Right ventricle myocardium superior (tissue), 1 donor: Measurements from ENCODE around the gene CCS. TPM values are rescaled to one million over a fixed set of nuclear protein-coding genes. Genes with fewer than 3 reads are reported as not detected.
"Not testable (repeated sequence)": the region's sequence is repeated elsewhere in the genome, so short reads cannot be mapped to it uniquely, and the experiment has no call there.

Experiments
- ATAC-seq: fragments of 200-7000 bp; cut with Tn5 transposase; one replicate; pipeline ENCODE4 v1.9.1; 2020; ENCODE audit warnings: mild to moderate bottlenecking; ENCODE audit not compliant: poor library complexity
- DNase-seq: peaks from one replicate; pipeline ENCODE4 v3.0.0-alpha.2; 2020
- intact Hi-C: fragments of 100-400 bp; cut with DNase I; formaldehyde crosslinking; loops from one replicate; pipeline ENCODE4 v1.11.2; 2022
- total RNA-seq: library from RNA; stranded (reverse); fragmentation: NEBNext Ultra II Directional; extraction: Animal tissue kit (Norgen Biotek cat#: 25700); gene quantifications from one replicate; pipeline ENCODE4 v1.2.1, GENCODE V29; 2021
- donor health status: DM: no; HTN: yes; CAD: no; lungs with severe emphysema.

Gene CCS
- total RNA-seq, 1 donor from 2014 or later, result 25.8 TPM

- intact Hi-C loops, result no loop called here
- no peak for DNase-seq
- no peak for ATAC-seq
Observed at GRCh38 chr11:66581261-66581660, 11.7 kb upstream of the CCS start.

GRCh38 chr11:66582565-66583147, 10.3 kb upstream of the CCS start:
- intact Hi-C loops, DNase-seq, ATAC-seq: not testable (repeated sequence)

- intact Hi-C loops, ATAC-seq, DNase-seq: not testable (repeated sequence)
Observed at GRCh38 chr11:66585447-66585846, 7.5 kb upstream of the CCS start.

GRCh38 chr11:66586136-66586535, 6.8 kb upstream of the CCS start:
- DNase-seq (no peak), ATAC-seq (no peak)
- intact Hi-C loops, result no loop called here

GRCh38 chr11:66589315-66589714, 3.7 kb upstream of the CCS start:
- intact Hi-C loops, ATAC-seq, DNase-seq: not testable (repeated sequence)

- ATAC-seq, result no peak
- intact Hi-C loops, result no loop called here
- DNase-seq, result no peak
Observed at GRCh38 chr11:66589996-66590675, 2.8 kb upstream of the CCS start.

- DNase-seq (no peak), ATAC-seq (no peak)
- intact Hi-C loops, result no loop called here
Observed at GRCh38 chr11:66591175-66591574, 1.8 kb upstream of the CCS start.

- DNase-seq (no peak), ATAC-seq (peak; percentile 24)
- intact Hi-C loops, result loop anchor here (2.0 kb wide), 1 partner anchor 24 kb away; the partner anchor contains the start of gene RBM14
Observed at GRCh38 chr11:66593303-66593635, 284 bp downstream of the CCS start.

GRCh38 chr11:66593650-66594049, 665 bp downstream of the CCS start:
- no peak for ATAC-seq
- intact Hi-C loops, result loop anchor here (2.0 kb wide), 1 partner anchor 23 kb away; the partner anchor contains the start of gene RBM14
- DNase-seq, result no peak

- intact Hi-C loops, result no loop called here
- ATAC-seq (peak; percentile 40), DNase-seq (peak; percentile 66)
Observed at GRCh38 chr11:66595245-66595904, 2.4 kb downstream of the CCS start.

- DNase-seq, result no peak
- intact Hi-C loops, result no loop called here
- no peak for ATAC-seq
Observed at GRCh38 chr11:66598993-66599392, 6.0 kb downstream of the CCS start.

GRCh38 chr11:66600219-66600618, 7.2 kb downstream of the CCS start:
- ATAC-seq (no peak), DNase-seq (no peak)
- intact Hi-C loops, result no loop called here

GRCh38 chr11:66600631-66601233, 7.7 kb downstream of the CCS start:
- ATAC-seq (peak; percentile 66), DNase-seq (no peak)
- intact Hi-C loops, result no loop called here

GRCh38 chr11:66603072-66603471, 10.1 kb downstream of the CCS start:
- intact Hi-C loops, result no loop called here
- no peak for DNase-seq
- no peak for ATAC-seq

GRCh38 chr11:66604155-66604554, 11.2 kb downstream of the CCS start:
- no peak for DNase-seq
- intact Hi-C loops, result no loop called here
- no peak for ATAC-seq

GRCh38 chr11:66606608-66607007, 13.6 kb downstream of the CCS start:
- intact Hi-C loops, DNase-seq, ATAC-seq: not testable (repeated sequence)

GRCh38 chr11:66607126-66607834, 14.3 kb downstream of the CCS start:
- intact Hi-C loops, result no loop called here
- DNase-seq (peak; percentile 66), ATAC-seq (peak; percentile 71)

GRCh38 chr11:66609721-66610617, 17.0 kb downstream of the CCS start:
- intact Hi-C loops, result no loop called here
- ATAC-seq, result no peak
- no peak for DNase-seq
